Body of pancreas (tissue), 4 donors: ENCODE data around the gene TMEM8B. TPM values are rescaled to one million over a fixed set of nuclear protein-coding genes. Genes with fewer than 3 reads are reported as not detected.

Experiments
- ATAC-seq: fragments of 150-250 bp; one replicate; pipeline ENCODE4 v1.9.1; 2016
- DNase-seq, 4 donors: peaks; one replicate each; pipeline ENCODE4 v3.0.0-alpha.2; 2019
- H3K27ac ChIP-seq, 4 donors: fragments of 200-600 bp; sonication (generic); 1 replicate in 3 of 4; 2 replicates in 1 of 4; pipeline versions ENCODE4 v1.5.1 to v1.6.1; 2016 to 2019; ENCODE audit warnings: mild to moderate bottlenecking in 1 of 4, mixed read lengths in 1 of 4, moderate library complexity in 1 of 4
- H3K27me3 ChIP-seq, 2 donors: fragments of 200-600 bp; sonication (generic); one replicate each; pipeline ENCODE4 v1.6.0; 2016; ENCODE audit warnings: mild to moderate bottlenecking in 1 of 2
- H3K36me3 ChIP-seq, 2 donors: fragments of 200-600 bp; sonication (generic); replicated peaks in 1 of 2; 2 replicates each; pipeline ENCODE4 v1.5.1; 2016; ENCODE audit warnings: low read depth in 2 of 2; ENCODE audit not compliant: insufficient read depth in 1 of 2
- H3K4me1 ChIP-seq: fragments of 200-600 bp; sonication (generic); one replicate; pipeline ENCODE4 v1.6.0; 2016
- H3K4me3 ChIP-seq, 2 donors: fragments of 200-600 bp; sonication (generic); 1 replicate in 1 of 2; 2 replicates in 1 of 2; pipeline ENCODE4 v1.5.1; 2016 to 2019
- H3K9me3 ChIP-seq, 3 donors: fragments of 200-600 bp; sonication (generic); 1 replicate in 2 of 3; 2 replicates in 1 of 3; pipeline ENCODE4 v1.5.1; 2016
- CTCF ChIP-seq, 7 experiments: fragments of 450-650 bp in 4 of 7; fragments of 200-600 bp in 3 of 7; sonication (generic) in 3 of 7; IDR thresholded peaks; one replicate each; pipeline ENCODE4 v1.5.1; 2016 to 2019; ENCODE audit warnings: antibody characterized with exemption in 7 of 7
- POLR2A ChIP-seq, 3 donors: fragments of 450-650 bp; IDR thresholded peaks; one replicate each; pipeline ENCODE4 v1.6.1; 2016; ENCODE audit warnings: antibody characterized with exemption in 3 of 3, mild to moderate bottlenecking in 2 of 3
- WGBS, 2 donors: methylation state at CpG; one replicate each; pipeline ENCODE4 v1.1.5; 2017; 5-methylcytosine and 5-hydroxymethylcytosine counted together
- intact Hi-C: fragments of 100-400 bp; cut with DNase I; formaldehyde crosslinking; loops from one replicate; pipeline ENCODE4 v1.15.1; 2023
- total RNA-seq, 2 donors: library from RNA; depleted of rRNA; stranded (reverse); fragments of >200 nt; gene quantifications; one replicate each; pipeline ENCODE4 v1.1.0, GENCODE V29; 2016

The TMEM8B gene
- total RNA-seq, 2 donors from 2014 or later: 7.3 to 7.9 TPM

GRCh38 chr9:35790385-35791296 is 38.4 kb upstream of the TMEM8B start:
- no peaks in the 10 kb centered on the region for H3K27me3 ChIP-seq
- intact Hi-C loops: loop anchor here (5.0 kb wide), 1 partner anchor 87 kb away; no protein-coding TSS in a partner anchor
- no peaks in the 10 kb centered on the region for H3K36me3 ChIP-seq
- H3K4me1 ChIP-seq: peaks cover 7% of the 10 kb centered on the region
- no peak overlapping the region for H3K4me3 ChIP-seq
- no peak overlapping the region for H3K27ac ChIP-seq
- 50 to 58% methylated on average over 35 to 37 of the region's 37 CpGs for WGBS, 2 donors
- peak; percentile 66 to 78 (median 72) for DNase-seq
- TF ChIP-seq POLR2A (IDR thresholded peaks at IDR 0.05) (no peak), CTCF (IDR thresholded peaks at IDR 0.05) (peak; percentile 70 to 96 (median 86))
- peak; percentile 94 for ATAC-seq
- H3K9me3 ChIP-seq: no peaks in the 10 kb centered on the region

GRCh38 chr9:35791297-35791921 is 37.6 kb upstream of the TMEM8B start, which contains the start of gene NPR2:
Gene NPR2 (plus strand): TSS chr9:35791591. CDS start chr9:35792409, 818 bp downstream.
- no peaks in the 10 kb centered on the region for H3K9me3 ChIP-seq
- no peak for DNase-seq
- no peaks in the 10 kb centered on the region for H3K27me3 ChIP-seq
- H3K27ac ChIP-seq: no peak within 1 kb of the TSS
- intact Hi-C loops: loop anchor here (5.0 kb wide), 1 partner anchor 86 kb away; no protein-coding TSS in a partner anchor
- TF ChIP-seq CTCF (IDR thresholded peaks at IDR 0.05): no peak
- no peak for TF ChIP-seq POLR2A (IDR thresholded peaks at IDR 0.05)
- no peak within 1 kb of the TSS for H3K4me3 ChIP-seq
- peaks cover 7% of the 10 kb centered on the region for H3K4me1 ChIP-seq
- WGBS, 2 donors: 52 to 62% methylated on average over 42 to 49 of the region's 64 CpGs
- H3K36me3 ChIP-seq: no peaks in the 10 kb centered on the region
- peak; percentile 16 for ATAC-seq

GRCh38 chr9:35792024-35792813 is 36.8 kb upstream of the TMEM8B start:
- no peak for ATAC-seq
- Histone ChIP-seq H3K4me1 (peaks cover 7% of the 10 kb centered on the region), H3K4me3 (no peak overlapping the region), H3K36me3 (no peaks in the 10 kb centered on the region), H3K27me3 (no peaks in the 10 kb centered on the region), H3K27ac (no peak overlapping the region), H3K9me3 (no peaks in the 10 kb centered on the region)
- no peak for DNase-seq
- WGBS, 2 donors: 87 to 93% methylated on average over 17 to 34 of the region's 34 CpGs
- intact Hi-C loops: loop anchor here (5.0 kb wide), 1 partner anchor 85 kb away; no protein-coding TSS in a partner anchor
- TF ChIP-seq CTCF (IDR thresholded peaks at IDR 0.05) (no peak), POLR2A (IDR thresholded peaks at IDR 0.05) (no peak)

- no peak overlapping the region for H3K27ac ChIP-seq
- TF ChIP-seq POLR2A (IDR thresholded peaks at IDR 0.05): no peak
- TF ChIP-seq CTCF (IDR thresholded peaks at IDR 0.05): no peak
These were observed 36.2 kb upstream of the TMEM8B start for GRCh38 chr9:35792826-35793225.

More at GRCh38 chr9:35792826-35793225, 36.2 kb upstream of the TMEM8B start:
- 93% methylated on average over 9 to 14 of the region's 14 CpGs for WGBS, 2 donors
- Histone ChIP-seq H3K27me3 (no peaks in the 10 kb centered on the region), H3K36me3 (no peaks in the 10 kb centered on the region), H3K4me1 (peaks cover 7% of the 10 kb centered on the region), H3K9me3 (no peaks in the 10 kb centered on the region), H3K4me3 (no peak overlapping the region)
- intact Hi-C loops: loop anchor here (5.0 kb wide), 1 partner anchor 84 kb away; no protein-coding TSS in a partner anchor
- DNase-seq (no peak), ATAC-seq (no peak)
